Measurements from ENCODE around the gene SLC35F3.
A peak's percentile ranks its signal among the peaks of the same experiment; 100 is the strongest.

The SLC35F3 gene

DNA sequence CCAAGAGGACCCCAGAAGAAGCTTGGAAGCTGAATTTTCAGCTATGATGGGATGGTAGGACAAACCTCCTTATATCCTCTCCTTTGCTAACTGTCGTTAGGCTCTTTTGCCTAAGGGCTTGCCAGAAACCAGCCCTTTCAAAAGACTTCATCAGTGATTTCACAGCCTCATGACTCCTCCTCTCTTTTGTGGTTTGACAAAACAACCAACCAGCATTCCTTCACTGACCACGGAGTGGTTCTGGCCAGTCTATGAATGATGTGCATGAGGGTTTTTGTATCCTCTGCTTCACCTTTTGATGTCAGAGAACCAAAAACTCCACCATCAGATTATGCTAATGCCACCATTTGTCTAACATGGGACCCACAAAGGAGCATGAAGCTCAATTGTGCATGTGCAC, 351.9 kb downstream of the SLC35F3 start:
- DNase-seq (ENCODE audit: low read depth in 2 of 2), result no peak

DNA sequence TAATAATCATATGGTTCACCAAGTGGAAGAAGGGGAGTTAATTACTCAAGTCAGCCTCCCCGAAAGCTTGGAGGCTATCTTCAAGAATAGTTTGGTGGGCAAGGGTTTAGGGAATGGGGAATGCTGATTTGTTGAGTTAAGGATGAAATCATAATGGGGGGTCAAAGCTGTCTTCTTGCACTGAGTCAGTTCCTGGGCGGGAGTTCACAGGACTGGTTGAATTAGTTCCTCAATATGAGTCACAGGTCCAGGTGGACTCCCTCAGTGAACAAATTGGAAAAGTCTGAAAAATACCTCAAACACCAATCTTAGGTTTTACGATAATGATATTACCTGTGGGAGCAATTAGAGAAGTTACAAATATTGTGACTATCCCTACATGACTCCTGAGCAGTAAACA, 353.6 kb downstream of the SLC35F3 start:
- DNase-seq (ENCODE audit: low read depth in 2 of 2), result no peak

DNA sequence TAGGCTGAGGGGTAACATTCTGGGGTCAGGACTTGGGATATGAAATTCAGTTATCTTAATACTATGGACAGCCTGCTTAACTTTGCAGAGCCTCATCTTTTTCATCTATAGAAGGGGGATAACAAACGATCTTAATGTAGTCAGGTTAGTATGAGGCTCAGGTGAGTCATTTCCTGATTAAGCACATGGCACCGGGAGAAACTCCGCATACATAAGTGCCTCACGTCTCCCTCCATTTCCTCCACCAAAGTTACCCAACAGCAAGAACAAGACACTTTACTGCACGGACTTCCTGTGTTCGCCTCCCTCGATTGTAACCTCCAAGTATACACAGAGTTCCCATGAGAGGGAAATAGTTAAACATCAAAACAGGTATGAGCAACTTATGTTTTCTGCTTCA, 356.1 kb downstream of the SLC35F3 start:
- peak; percentile 16 to 27 for DNase-seq (ENCODE audit: low read depth in 2 of 2)

DNA sequence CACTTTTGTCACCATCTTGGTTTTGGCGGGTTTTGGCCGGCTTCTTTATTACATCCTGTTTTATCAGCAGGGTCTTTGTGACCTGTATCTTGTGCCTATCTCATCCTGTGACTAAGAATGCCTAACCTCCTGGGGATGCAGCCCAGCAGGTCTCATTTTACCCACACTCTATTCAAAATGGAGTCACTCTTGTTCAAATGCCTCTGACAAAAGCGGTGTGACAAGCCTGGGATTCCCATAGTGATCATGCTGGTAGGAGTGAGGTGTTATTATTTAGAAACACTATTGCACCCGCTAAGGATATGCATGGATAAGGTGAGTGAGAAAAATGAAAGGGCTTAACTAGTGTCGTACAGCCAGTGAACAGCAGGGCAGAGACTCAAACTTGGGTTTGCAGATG, 357.1 kb downstream of the SLC35F3 start:
- DNase-seq (ENCODE audit: low read depth in 2 of 2), result no peak

DNA sequence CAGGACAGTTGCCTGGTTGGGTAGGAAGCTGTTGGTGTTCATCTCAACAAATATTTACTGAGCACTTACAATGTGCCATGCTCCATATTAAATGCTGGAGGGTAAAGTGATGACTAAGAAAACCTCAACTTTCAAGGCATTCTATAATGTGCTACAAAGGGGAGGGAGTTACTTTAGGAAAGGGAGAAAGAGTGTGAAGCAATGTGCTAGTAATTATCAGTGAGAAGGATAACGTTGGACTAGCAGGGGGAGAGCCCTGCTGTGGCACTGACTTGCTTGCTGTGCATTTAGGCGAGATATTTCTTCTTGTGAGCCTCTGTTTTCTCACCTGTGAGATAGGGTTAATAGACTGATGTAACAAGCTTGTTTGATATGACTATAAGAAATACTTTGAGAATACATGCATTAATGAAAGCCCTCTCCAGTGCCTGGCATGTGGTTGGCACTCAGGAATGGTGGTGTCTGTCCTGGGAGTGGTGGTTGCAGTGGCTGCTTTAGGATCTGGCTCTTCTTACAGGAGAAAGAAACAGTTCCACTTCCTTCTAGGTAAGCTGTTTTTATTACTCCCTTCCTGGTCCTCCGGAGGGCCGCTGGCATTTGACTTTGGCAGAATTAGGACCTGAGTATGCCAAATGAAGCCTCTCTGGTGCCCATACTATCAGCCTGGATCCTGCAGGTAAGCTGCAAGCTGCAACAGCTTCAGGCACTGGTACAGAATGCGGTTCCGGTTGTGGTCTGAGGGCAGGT, 357.7 kb downstream of the SLC35F3 start:
- DNase-seq (ENCODE audit: low read depth in 2 of 2), result no peak

DNA sequence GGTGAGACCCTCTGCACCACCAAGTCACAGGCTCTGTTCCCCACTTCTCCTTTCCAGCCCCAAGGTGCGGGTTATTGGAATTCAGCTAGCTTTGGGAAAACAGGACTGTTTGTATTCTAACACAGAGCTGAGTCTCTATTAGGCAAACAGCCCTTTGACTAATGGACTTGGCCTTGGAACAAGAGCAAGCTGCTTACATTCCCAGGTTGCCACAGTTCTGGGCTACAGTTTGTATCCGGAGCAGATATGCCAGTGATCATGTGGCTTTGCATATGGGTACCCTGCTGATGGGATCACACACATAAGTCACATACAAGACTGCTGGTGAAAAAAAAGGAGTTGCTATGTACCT, 358.3 kb downstream of the SLC35F3 start:
- DNase-seq (ENCODE audit: low read depth in 2 of 2), result no peak

DNA sequence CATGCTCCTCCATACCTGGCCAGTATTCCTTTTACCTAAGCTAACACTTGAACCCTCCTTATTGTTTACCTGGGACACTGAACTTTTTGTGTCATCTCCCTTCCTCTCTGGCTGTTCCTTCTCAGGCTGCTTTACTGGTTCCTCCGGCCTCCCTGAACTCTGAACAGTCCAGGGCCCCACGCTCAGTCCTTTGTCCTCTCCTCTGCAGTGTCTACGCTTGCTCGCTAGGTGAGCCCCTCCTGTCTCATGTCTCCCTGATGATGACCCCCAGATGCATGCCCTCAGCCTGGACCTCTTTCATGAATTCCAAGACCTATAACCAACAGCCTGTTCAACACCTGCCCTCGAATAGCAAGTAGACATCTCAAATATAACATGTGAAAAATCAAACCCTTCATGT, 360.4 kb downstream of the SLC35F3 start:
- no peak for DNase-seq (ENCODE audit: low read depth in 2 of 2)

DNA sequence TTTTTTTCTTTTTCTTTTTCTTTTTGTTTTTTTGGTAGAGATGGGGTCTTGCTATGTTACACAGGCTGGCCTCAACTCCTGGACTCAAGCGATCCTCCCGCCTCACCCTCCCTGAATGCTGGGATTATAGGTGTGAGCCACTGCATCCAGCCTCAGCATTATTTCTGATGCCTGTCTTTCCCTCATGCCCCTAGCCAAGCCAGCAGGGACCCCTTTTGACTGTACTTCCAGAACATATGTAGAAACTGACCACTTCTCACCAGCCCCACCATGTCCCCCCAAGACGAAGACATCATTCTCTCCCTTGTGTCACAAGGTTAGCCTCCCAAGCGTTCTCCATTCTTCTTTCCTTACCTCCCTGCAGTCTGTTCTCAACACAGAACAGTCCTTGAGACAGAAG, 360.8 kb downstream of the SLC35F3 start:
- no peak for DNase-seq (ENCODE audit: low read depth in 2 of 2)

DNA sequence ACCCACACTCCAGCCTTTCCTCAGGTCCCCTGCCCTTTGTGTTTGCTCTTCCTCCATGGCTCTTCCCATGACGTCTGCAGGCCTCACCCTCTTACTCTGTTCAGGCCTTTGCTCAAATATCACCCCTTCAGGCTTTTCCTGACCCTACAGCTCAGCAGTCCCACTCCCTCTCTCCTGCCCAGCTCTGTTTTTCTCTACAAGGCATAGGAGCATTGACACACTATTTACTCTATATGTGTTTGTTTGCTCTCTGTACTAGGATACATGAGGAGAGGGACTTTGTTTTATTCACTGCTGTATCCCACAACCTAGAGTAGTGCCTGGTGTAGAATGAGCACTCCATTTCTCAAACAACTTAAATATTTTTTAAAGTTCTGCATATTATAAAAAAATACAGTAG, 361.4 kb downstream of the SLC35F3 start:
- DNase-seq (ENCODE audit: low read depth in 2 of 2), result no peak

DNA sequence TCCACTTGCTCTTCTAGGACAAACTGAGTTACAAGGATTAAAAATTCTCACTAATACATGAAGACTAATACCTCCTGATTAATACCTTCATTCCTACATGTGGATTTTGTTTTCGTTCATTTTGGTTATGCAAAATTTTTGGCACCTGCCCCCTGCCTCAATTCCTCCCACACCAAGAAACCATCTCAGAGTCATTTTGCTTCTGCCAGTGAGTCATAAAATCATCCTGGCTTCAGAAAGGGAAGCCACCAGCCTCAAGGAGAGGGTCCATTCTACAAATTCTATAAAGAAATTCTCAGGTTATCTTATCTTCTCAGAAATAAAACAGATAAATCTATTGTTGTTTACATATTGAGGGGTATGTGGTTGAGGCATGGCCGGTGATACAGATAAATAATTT, 365.6 kb downstream of the SLC35F3 start:
- no peak for DNase-seq (ENCODE audit: low read depth in 2 of 2)

DNA sequence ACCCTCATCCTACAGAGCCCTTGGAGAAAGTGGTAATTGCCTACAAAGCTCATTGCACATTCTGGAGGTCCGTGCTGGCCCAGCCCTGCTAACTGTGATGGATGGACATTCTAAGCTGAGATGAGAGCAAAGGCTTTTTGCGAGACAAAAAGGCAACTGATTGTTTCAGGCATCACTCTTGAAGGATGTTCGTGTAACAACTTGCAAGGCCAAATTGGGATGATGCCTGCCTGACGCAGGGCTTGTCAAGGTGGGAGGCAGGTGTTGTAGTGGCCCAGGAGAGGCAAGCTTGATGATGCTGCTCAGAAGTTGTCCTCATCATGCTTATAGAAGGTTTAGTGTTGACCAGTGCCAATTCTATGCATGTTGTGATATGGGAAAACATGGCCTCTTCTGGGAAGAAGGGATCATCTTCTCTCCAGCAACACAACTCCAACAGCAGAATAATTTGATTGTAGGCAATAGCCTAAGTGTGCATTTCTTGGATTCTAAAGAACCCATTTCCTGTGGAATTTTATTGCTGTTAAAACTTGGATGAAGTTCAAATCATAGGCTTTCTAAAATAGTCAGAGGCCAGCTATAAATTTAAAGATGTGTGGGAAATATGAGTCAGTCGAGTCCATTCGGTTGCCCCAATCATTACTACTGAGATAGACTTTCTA, 366.2 kb downstream of the SLC35F3 start:
- no peak for DNase-seq (ENCODE audit: low read depth in 2 of 2)

DNA sequence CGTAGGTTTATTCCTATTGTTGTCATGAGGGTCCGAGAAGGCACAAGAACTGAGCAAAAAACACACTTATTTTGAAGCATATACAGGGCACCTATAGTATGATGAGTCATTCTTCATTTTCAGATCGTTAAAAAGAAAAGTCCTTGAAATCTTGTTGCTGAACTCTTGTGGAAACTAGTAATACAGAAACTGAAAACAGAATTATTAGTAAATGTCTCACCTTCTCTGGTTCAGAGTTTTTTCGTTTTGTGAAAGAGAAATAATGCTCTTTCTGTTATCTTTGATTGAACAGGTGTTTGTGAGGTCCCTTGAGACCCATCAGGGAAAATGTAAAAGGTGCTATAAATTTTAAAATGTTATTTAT, 366.7 kb downstream of the SLC35F3 start:
- DNase-seq (ENCODE audit: low read depth in 2 of 2), result no peak

DNA sequence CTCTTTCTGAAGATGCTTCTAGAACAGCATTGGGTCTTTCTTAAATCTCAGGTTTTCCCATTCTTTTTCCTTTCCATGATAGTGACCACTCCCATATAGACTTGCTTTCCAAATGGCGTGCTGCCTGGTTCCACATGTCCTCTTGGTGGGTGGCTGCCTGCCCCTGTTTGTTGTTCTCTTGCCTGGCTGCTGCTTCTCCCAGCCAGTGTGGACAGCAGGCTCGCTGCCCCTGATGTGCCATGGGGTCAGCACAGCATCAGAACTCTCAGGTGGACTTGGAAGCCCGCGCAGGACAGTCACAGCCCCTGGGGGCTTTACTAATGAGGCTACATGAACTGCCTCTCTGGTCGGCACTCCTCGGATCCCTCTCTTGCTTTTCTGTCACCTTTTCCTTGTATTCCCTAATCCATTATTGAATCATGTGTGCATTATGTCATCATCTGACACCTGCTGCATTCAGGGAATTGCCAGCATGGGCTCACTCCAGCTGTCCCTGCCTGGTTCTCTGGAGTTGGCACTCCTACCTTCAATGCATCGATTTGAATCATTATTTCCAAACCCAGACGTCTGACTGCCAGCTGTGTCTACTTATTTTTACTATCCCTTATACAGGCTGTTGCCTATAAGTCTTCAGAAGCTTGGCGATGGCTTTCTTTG, 368.3 kb downstream of the SLC35F3 start:
- DNase-seq (ENCODE audit: low read depth in 2 of 2), result no peak

DNA sequence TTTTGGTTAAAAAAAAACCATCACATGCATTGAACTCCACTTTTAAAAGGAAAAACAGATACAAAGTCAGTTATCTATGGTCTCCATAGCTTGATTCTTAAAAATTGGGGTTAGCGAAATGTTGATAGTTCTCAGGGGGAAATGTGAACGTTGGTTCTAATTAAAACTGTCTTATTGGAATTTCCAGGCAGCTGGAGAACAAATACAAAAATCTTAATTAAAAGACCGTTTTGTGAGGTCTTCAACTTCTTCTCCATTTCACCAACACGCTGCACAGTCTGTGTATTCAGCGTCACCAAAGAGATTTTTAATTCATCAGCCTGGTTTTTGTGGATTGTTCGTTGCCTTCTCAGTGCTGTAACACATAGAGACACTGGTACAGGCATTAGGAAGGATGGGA, 369.5 kb downstream of the SLC35F3 start:
- DNase-seq (ENCODE audit: low read depth in 2 of 2), result no peak

DNA sequence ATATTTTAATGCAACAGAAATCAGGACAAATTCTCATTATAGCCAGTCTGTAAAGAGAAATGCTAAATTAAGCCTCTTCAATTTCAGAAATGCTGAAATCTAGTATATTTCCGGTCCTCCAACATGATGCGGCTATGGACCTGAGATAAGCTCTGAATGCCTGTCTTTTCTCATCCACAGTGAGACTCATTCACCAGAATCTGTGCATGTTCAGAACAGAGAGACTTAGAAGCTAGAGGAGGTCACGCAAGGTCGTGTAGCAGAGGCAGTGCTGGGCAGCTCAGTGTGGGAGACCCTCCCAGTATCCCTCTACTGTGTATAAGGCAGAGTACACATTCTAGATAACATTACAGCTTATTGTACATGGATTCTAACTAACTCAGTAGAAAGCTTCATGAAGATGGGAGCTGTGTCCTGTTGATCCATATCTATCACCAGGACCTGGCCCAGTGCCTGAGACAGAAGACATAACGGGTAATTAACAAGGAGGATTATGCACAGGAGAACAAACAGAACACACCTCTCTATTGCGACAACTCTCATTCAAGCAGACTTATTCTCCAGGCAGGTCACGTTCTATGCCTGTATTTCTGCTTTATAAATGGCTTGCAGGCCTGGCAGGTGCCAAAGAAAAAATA, 371.8 kb downstream of the SLC35F3 start:
- DNase-seq (ENCODE audit: low read depth in 2 of 2), result no peak

DNA sequence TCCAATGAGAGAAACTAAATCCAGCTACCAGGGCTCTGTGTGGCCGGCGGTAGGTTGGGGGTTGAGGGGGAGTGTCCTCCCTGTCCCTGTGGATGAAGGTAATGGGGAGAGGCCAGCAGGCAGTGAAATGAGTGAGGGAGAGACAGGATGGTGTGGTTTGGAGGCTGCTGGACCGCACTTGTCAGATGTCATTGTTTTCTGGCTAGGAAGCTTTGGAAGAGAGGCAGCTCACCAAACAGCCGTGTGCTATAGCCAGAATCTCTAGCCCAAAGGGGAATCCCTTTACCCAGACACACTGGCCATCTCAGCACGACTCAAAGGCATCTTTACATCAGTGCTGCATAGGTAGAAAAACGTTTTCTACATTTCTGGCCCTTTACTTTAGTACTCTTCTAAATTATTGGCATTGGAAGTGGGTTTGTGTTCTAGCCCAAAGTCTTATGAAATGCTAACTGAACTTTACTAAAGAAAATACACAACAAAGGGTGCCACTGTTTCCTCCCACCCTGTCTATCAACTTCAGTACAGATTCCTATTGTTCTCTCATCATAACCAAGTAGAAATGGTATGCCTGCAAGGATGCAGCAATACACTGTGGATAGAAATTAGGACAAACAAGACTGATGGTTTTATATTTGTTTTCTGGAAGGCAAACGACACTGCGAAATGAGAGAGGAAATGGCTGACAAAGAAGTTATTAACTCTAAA, 372.8 kb downstream of the SLC35F3 start:
- DNase-seq (ENCODE audit: low read depth in 2 of 2), result no peak

DNA sequence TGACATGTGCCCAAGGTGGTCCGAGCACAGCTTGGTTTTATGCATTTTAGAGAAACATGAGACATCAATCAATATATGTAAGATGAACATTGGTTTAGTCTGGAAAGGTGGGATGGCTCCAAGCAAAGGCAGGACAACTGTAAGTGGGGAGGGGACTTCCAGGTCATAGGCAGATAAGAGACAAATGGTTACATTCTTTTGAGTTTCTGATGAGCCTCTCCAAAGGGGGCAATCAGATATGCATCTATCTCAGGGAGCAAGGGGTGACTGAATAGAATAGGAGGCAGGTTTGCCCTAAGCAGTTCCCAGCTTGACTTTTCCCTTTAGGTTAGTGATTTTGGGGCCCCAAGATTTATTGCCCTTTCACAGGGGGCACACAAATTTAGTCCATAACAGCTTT, 374.5 kb downstream of the SLC35F3 start:
- DNase-seq (ENCODE audit: low read depth in 2 of 2), result no peak

DNA sequence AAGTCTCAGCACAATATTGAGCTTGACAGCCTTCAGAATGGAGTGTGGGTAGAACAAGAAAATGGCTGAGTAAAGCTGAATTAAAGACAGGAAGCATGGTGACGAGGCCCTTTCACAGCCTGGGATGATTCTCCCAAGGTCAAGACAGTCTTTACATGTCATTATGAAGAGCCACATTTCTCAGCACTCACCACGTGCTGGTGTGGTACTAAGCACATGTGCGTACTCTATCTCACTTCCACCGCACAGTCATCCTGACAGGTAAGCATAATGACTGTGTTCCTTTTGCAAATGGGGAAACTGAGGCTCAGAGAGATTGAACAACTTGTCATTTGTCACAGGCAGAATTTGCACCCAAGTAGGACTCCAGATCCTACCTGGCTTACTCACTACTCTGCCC, 376.0 kb downstream of the SLC35F3 start:
- DNase-seq (ENCODE audit: low read depth in 2 of 2), result no peak

DNA sequence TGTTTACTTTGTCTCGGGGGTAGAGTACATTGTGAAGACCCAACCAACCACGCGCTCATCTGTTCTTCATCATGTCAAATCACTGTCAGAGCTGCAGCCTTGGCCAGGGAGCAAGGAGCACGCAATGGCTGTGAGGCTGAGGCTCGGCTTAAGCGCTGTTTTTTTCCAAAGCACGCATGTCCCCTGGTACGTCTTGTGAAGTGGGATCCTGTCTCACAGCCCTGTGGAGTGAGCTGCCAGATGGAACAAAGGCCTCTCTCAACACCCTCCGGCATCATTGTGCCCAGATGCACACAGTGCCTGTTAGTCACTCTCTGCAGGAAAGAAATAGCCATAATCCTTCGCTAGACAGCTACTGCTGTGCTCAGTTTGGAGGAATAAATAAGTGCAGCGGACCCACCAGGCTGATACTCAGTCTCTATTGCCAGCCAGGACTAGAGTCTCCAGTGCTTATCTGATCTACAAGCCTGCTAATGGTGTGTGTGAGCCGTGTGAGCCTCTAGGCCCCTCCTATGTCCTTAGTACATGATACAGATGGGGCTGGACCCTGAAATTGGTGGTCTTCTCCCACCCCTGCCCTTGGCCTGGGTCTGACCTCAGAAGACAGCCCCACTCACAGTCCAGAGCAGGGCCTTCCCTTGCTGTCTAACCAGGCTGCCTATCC, 377.5 kb downstream of the SLC35F3 start:
- DNase-seq (ENCODE audit: low read depth in 2 of 2), result no peak

DNA sequence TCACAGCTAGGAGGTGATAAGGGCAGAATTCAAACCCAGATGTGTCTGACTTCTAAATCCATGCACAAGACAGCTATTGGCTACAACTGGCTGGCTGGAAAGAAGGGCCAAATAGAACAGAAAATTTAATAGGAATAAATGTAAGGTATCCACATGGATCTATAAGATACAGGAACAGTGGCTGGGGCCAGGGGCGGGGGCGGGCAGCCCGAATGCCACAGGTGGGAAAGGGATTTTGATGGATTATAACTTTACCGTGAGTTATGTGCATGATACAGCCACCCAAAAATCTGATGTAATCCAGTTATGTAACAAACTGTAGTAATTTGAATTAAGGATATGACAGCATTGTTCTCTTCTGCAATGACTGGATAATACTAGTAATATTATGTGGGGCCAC, 381.7 kb downstream of the SLC35F3 start:
- no peak for DNase-seq (ENCODE audit: low read depth in 2 of 2)

DNA sequence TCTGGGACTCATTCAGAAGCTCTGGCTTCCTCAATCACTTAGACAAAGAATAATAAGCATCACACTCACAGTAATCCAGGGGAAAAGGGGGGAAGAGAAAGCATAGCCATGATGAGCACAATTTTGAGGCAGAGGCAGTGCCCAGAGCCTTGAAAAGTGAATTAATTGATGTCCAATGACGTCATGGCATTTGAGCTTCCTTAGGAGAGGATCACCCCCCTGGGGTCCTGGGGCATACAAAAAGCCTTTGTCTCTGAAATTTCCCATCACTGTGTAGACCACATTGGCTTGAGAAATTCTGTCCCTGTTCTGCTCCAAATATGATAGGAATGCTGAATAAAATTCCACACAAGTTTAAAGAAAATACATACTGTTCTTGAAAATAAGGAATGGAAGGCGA, 384.5 kb downstream of the SLC35F3 start:
- no peak for DNase-seq (ENCODE audit: low read depth in 2 of 2)

Measured in stimulated activated CD4-positive, alpha-beta T cell treated with anti-CD3 and anti-CD28 coated beads, Interleukin-15, amount 100 ng/mL, for 48 hours (primary cell).